Mesenchymal stem cell (in vitro differentiated cells and primary cell): ENCODE data around the gene RIMS1.

Source experiments
- DNase-seq: peaks from one replicate; pipeline ENCODE4 v3.0.0-alpha.2; 2013
- H2AFZ ChIP-seq: one replicate; pipeline ENCODE4 v1.6.1; 2013; ENCODE audit warnings: low read depth, mild to moderate bottlenecking, control low read depth, inconsistent platforms, low read length, moderate library complexity
- H2AK5ac ChIP-seq: 2 replicates; pipeline ENCODE4 v1.6.1; 2013; ENCODE audit warnings: low read length, moderate library complexity, mild to moderate bottlenecking, inconsistent platforms; ENCODE audit not compliant: severe bottlenecking
- H2BK120ac ChIP-seq: one replicate; pipeline ENCODE4 v1.6.1; 2013; ENCODE audit warnings: low read depth, mild to moderate bottlenecking, inconsistent platforms, low read length, moderate library complexity
- H2BK12ac ChIP-seq, 2 experiments: one replicate each; pipeline ENCODE4 v1.6.1; 2013; ENCODE audit warnings: inconsistent platforms in 2 of 2, low read length in 2 of 2, mild to moderate bottlenecking in 2 of 2, moderate library complexity in 2 of 2, control low read depth in 1 of 2
- H2BK15ac ChIP-seq: one replicate; pipeline ENCODE4 v1.6.1; 2013; ENCODE audit warnings: mild to moderate bottlenecking, low read depth, inconsistent platforms; ENCODE audit not compliant: poor library complexity, severe bottlenecking
- H2BK5ac ChIP-seq: 2 replicates; pipeline ENCODE4 v1.6.1; 2013; ENCODE audit warnings: low read depth, mild to moderate bottlenecking, low read length, control low read depth, inconsistent platforms; ENCODE audit not compliant: poor library complexity, severe bottlenecking
- H3K14ac ChIP-seq, 2 experiments: one replicate each; pipeline ENCODE4 v1.6.1; 2013; ENCODE audit warnings: inconsistent platforms in 2 of 2, low read length in 2 of 2, control low read depth in 1 of 2, mild to moderate bottlenecking in 1 of 2, moderate library complexity in 1 of 2
- H3K18ac ChIP-seq, 2 experiments: one replicate each; pipeline ENCODE4 v1.6.1; 2013; ENCODE audit warnings: inconsistent platforms in 2 of 2, low read length in 2 of 2, control low read depth in 1 of 2, low read depth in 1 of 2, mild to moderate bottlenecking in 1 of 2
- H3K23ac ChIP-seq, 2 experiments: one replicate each; pipeline ENCODE4 v1.6.1; 2013; ENCODE audit warnings: inconsistent platforms in 2 of 2, low read length in 2 of 2, mild to moderate bottlenecking in 2 of 2, moderate library complexity in 2 of 2, control low read depth in 1 of 2
- H3K27ac ChIP-seq: 2 replicates; pipeline ENCODE4 v1.5.1; 2013; ENCODE audit warnings: mild to moderate bottlenecking, moderate library complexity, low read length, control low read depth, inconsistent platforms; ENCODE audit not compliant: poor library complexity, severe bottlenecking
- H3K27me3 ChIP-seq, 2 experiments: 2 replicates each; pipeline versions ENCODE4 v1.6.1 to v1.7.0; 2013; ENCODE audit warnings: low read length in 2 of 2, mild to moderate bottlenecking in 2 of 2, moderate library complexity in 2 of 2, control low read depth in 1 of 2, inconsistent platforms in 1 of 2; ENCODE audit not compliant: control insufficient read depth in 1 of 2, insufficient read depth in 1 of 2
- H3K36me3 ChIP-seq, 2 experiments: 2 replicates each; pipeline versions ENCODE4 v1.6.1 to v1.7.0; 2013; ENCODE audit warnings: low read length in 2 of 2, control low read depth in 1 of 2, inconsistent platforms in 1 of 2, low read depth in 1 of 2, mild to moderate bottlenecking in 1 of 2; ENCODE audit not compliant: insufficient read depth in 2 of 2, control insufficient read depth in 1 of 2
- H3K4ac ChIP-seq, 2 experiments: one replicate each; pipeline ENCODE4 v1.6.1; 2013; ENCODE audit warnings: inconsistent platforms in 2 of 2, low read length in 2 of 2, mild to moderate bottlenecking in 2 of 2, moderate library complexity in 2 of 2, control low read depth in 1 of 2, low read depth in 1 of 2
- H3K4me1 ChIP-seq: 2 replicates; pipeline ENCODE4 v1.6.1; 2013; ENCODE audit warnings: low read depth, low read length, control low read depth; ENCODE audit not compliant: control insufficient read depth, insufficient read depth
- H3K4me2 ChIP-seq: 2 replicates; pipeline ENCODE4 v1.6.1; 2013; ENCODE audit warnings: low read length, mild to moderate bottlenecking, inconsistent platforms; ENCODE audit not compliant: poor library complexity, severe bottlenecking
- H3K4me3 ChIP-seq, 2 experiments: 2 replicates each; pipeline versions ENCODE4 v1.5.1 to v1.7.0; 2013; ENCODE audit warnings: low read length in 2 of 2, mild to moderate bottlenecking in 2 of 2, control low read depth in 1 of 2, low read depth in 1 of 2; ENCODE audit not compliant: insufficient read depth in 1 of 2
- H3K79me1 ChIP-seq: replicated peaks from 2 replicates; pipeline ENCODE4 v1.6.1; 2013; ENCODE audit warnings: mild to moderate bottlenecking, control low read depth, low read length, inconsistent platforms; ENCODE audit not compliant: poor library complexity, severe bottlenecking
- H3K9ac ChIP-seq: 2 replicates; pipeline ENCODE4 v1.7.0; 2013; ENCODE audit warnings: mild to moderate bottlenecking, low read length, moderate library complexity
- H3K9me3 ChIP-seq: 2 replicates; pipeline ENCODE4 v1.7.0; 2013; ENCODE audit warnings: mild to moderate bottlenecking, low read length; ENCODE audit not compliant: control insufficient read depth
- H4K8ac ChIP-seq: one replicate; pipeline ENCODE4 v1.6.1; 2013; ENCODE audit warnings: inconsistent platforms, mild to moderate bottlenecking, low read length, moderate library complexity
- H4K91ac ChIP-seq: one replicate; pipeline ENCODE4 v1.6.1; 2013; ENCODE audit warnings: mild to moderate bottlenecking, low read length, inconsistent platforms
- WGBS: methylation state at CpG from one replicate; pipeline ENCODE4 v1.1.7; 2013; ENCODE audit warnings: mixed read lengths; 5-methylcytosine and 5-hydroxymethylcytosine counted together

Gene RIMS1

GRCh38 chr6:72048080-72048479 is 161.7 kb downstream of the RIMS1 start:
- Histone ChIP-seq H4K91ac (no peak overlapping the region), H3K36me3 (peaks cover 0 to 3% of the 10 kb centered on the region in 2 experiments), H3K18ac (no peak overlapping the region), H3K79me1 (no peaks in the 10 kb centered on the region), H3K9me3 (no peaks in the 10 kb centered on the region), H2AFZ (no peak overlapping the region), H3K27ac (no peak overlapping the region), H3K27me3 (no peaks in the 10 kb centered on the region), H2BK5ac (no peak overlapping the region), H3K23ac (no peak overlapping the region), H4K8ac (no peak overlapping the region), H3K9ac (no peak overlapping the region), H2BK15ac (no peak overlapping the region), H3K14ac (no peak overlapping the region), H3K4ac (no peak overlapping the region), H3K4me3 (no peak overlapping the region), H3K4me2 (no peak overlapping the region), H3K4me1 (no peaks in the 10 kb centered on the region), H2BK12ac (no peak overlapping the region), H2AK5ac (no peak overlapping the region), H2BK120ac (no peak overlapping the region)
- no peak for DNase-seq
- WGBS: 50% methylated on average over 1 of the region's 2 CpGs

GRCh38 chr6:72049376-72049775 is 163.0 kb downstream of the RIMS1 start:
- no peak overlapping the region for H2BK12ac ChIP-seq
- H2BK5ac ChIP-seq: no peak overlapping the region
- H2BK120ac ChIP-seq: no peak overlapping the region
- no peaks in the 10 kb centered on the region for H3K79me1 ChIP-seq
- H3K14ac ChIP-seq: no peak overlapping the region
- H3K27ac ChIP-seq: no peak overlapping the region
- H2AFZ ChIP-seq: no peak overlapping the region
- H3K23ac ChIP-seq: no peak overlapping the region
- no peak overlapping the region for H3K4ac ChIP-seq
- DNase-seq: no peak
- H2BK15ac ChIP-seq: no peak overlapping the region
- H2AK5ac ChIP-seq: no peak overlapping the region
- peaks cover 0 to 3% of the 10 kb centered on the region in 2 experiments for H3K36me3 ChIP-seq
- no peaks in the 10 kb centered on the region for H3K9me3 ChIP-seq
- H3K4me3 ChIP-seq: no peak overlapping the region
- no CpG with 5 or more reads among the region's 3 CpGs for WGBS
- no peak overlapping the region for H3K9ac ChIP-seq
- H3K27me3 ChIP-seq: no peaks in the 10 kb centered on the region
- H4K91ac ChIP-seq: no peak overlapping the region
- H4K8ac ChIP-seq: no peak overlapping the region
- H3K4me2 ChIP-seq: no peak overlapping the region
- no peaks in the 10 kb centered on the region for H3K4me1 ChIP-seq
- no peak overlapping the region for H3K18ac ChIP-seq

- Histone ChIP-seq H2AK5ac (no peak overlapping the region), H3K27ac (no peak overlapping the region), H2BK12ac (no peak overlapping the region), H3K14ac (no peak overlapping the region), H3K4me3 (no peak overlapping the region), H3K18ac (no peak overlapping the region), H2BK5ac (no peak overlapping the region), H3K4ac (no peak overlapping the region), H2BK15ac (no peak overlapping the region), H3K4me1 (no peaks in the 10 kb centered on the region), H4K8ac (no peak overlapping the region), H2BK120ac (no peak overlapping the region), H3K27me3 (no peaks in the 10 kb centered on the region), H3K36me3 (no peaks in the 10 kb centered on the region), H3K23ac (no peak overlapping the region), H3K9ac (no peak overlapping the region), H2AFZ (peak overlapping the region; percentile 23), H3K9me3 (no peaks in the 10 kb centered on the region), H3K79me1 (no peaks in the 10 kb centered on the region), H4K91ac (no peak overlapping the region), H3K4me2 (no peak overlapping the region)
- DNase-seq: no peak
- 42% methylated on average over 6 of the region's 6 CpGs for WGBS
Measured at GRCh38 chr6:72061286-72061685, 174.9 kb downstream of the RIMS1 start.

GRCh38 chr6:72064399-72064975 is 178.1 kb downstream of the RIMS1 start:
- Histone ChIP-seq H3K23ac (no peak overlapping the region), H2BK5ac (no peak overlapping the region), H3K18ac (no peak overlapping the region), H3K79me1 (no peaks in the 10 kb centered on the region), H3K14ac (no peak overlapping the region), H2BK12ac (no peak overlapping the region), H3K4ac (no peak overlapping the region), H3K27ac (no peak overlapping the region), H3K9me3 (no peaks in the 10 kb centered on the region), H2BK120ac (no peak overlapping the region), H3K4me2 (no peak overlapping the region), H2BK15ac (no peak overlapping the region), H2AFZ (no peak overlapping the region), H4K8ac (no peak overlapping the region), H3K4me1 (no peaks in the 10 kb centered on the region), H4K91ac (no peak overlapping the region), H3K36me3 (no peaks in the 10 kb centered on the region), H3K4me3 (no peak overlapping the region), H2AK5ac (no peak overlapping the region), H3K27me3 (no peaks in the 10 kb centered on the region), H3K9ac (no peak overlapping the region)
- no peak for DNase-seq
- whole genome bisulfite sequencing: 92% methylated on average over 6 of the region's 7 CpGs
